Gastrocnemius medialis (tissue), 4 donors: Measurements from ENCODE around the gene SLC15A3. TPM values are rescaled to one million over a fixed set of nuclear protein-coding genes. Genes with fewer than 3 reads are reported as not detected.

Experiments
- ATAC-seq, 2 donors: fragments of 150-250 bp; one replicate each; pipeline ENCODE4 v1.9.1; 2016
- DNase-seq, 2 donors: peaks; one replicate each; pipeline ENCODE4 v3.0.0-alpha.2; 2019
- H3K27ac ChIP-seq, 4 donors: fragments of 200-600 bp; sonication (generic); 1 replicate in 1 of 4; 2 replicates in 3 of 4; pipeline ENCODE4 v1.5.1; 2016 to 2018; ENCODE audit warnings: mild to moderate bottlenecking in 2 of 4, moderate library complexity in 1 of 4
- H3K27me3 ChIP-seq, 3 donors: fragments of 200-600 bp; sonication (generic) in 2 of 3; 1 replicate in 1 of 3; 2 replicates in 2 of 3; pipeline versions ENCODE4 v1.5.1 to v1.6.0; 2016 to 2019; ENCODE audit warnings: mild to moderate bottlenecking in 1 of 3, moderate library complexity in 1 of 3
- H3K36me3 ChIP-seq, 2 donors: fragments of 200-600 bp; sonication (generic) in 1 of 2; one replicate each; pipeline ENCODE4 v1.5.1; 2017 to 2018
- H3K4me1 ChIP-seq, 2 donors: fragments of 200-600 bp; sonication (generic) in 1 of 2; one replicate each; pipeline ENCODE4 v1.5.1; 2016 to 2017; ENCODE audit warnings: mild to moderate bottlenecking in 2 of 2
- H3K4me3 ChIP-seq, 4 donors: fragments of 200-600 bp; sonication (generic) in 3 of 4; 1 replicate in 1 of 4; 2 replicates in 3 of 4; pipeline ENCODE4 v1.5.1; 2016 to 2019; ENCODE audit warnings: mild to moderate bottlenecking in 2 of 4
- H3K9me3 ChIP-seq, 3 donors: fragments of 200-600 bp; sonication (generic) in 2 of 3; 1 replicate in 1 of 3; 2 replicates in 2 of 3; pipeline ENCODE4 v1.5.1; 2016 to 2019
- POLR2A ChIP-seq, 2 donors: fragments of 450-650 bp; IDR thresholded peaks; one replicate each; pipeline ENCODE4 v1.6.1; 2017; ENCODE audit warnings: antibody characterized with exemption in 2 of 2, mild to moderate bottlenecking in 2 of 2, moderate library complexity in 2 of 2
- in situ Hi-C, 4 donors: fragments of 200-750 bp; cut with MboI; loops; one replicate each; pipeline versions ENCODE4 v1.15.0 to v1.8.0; 2017; ENCODE audit warnings: low sequenced_read_pairs in 4 of 4
- intact Hi-C: fragments of 100-400 bp; cut with DNase I; formaldehyde crosslinking; loops from one replicate; pipeline ENCODE4 v1.15.1; 2023; ENCODE audit warnings: low total_unique reads
- total RNA-seq, 4 donors: library from RNA; depleted of rRNA; stranded (reverse); fragments of >200 nt; gene quantifications; one replicate each; pipeline versions ENCODE4 v1.1.0 to v1.2.3, GENCODE V29; 2016
- TF ChIP-seq, protein P1 (sequence below), 5 experiments: fragments of 450-650 bp in 3 of 5; fragments of 200-600 bp in 2 of 5; sonication (generic) in 2 of 5; IDR thresholded peaks in 4 of 5; conservative IDR thresholded peaks in 1 of 5; 1 replicate in 4 of 5; 2 replicates in 1 of 5; pipeline ENCODE4 v1.5.1; 2016 to 2019; ENCODE audit warnings: antibody characterized with exemption in 5 of 5, mild to moderate bottlenecking in 3 of 5, moderate library complexity in 3 of 5

SLC15A3 gene
- total RNA-seq, 4 donors from 2014 or later: 2.8 to 6.9 (median 6.0) TPM

- TF ChIP-seq POLR2A (IDR thresholded peaks at IDR 0.05): no peak
- TF ChIP-seq, protein P1, sequence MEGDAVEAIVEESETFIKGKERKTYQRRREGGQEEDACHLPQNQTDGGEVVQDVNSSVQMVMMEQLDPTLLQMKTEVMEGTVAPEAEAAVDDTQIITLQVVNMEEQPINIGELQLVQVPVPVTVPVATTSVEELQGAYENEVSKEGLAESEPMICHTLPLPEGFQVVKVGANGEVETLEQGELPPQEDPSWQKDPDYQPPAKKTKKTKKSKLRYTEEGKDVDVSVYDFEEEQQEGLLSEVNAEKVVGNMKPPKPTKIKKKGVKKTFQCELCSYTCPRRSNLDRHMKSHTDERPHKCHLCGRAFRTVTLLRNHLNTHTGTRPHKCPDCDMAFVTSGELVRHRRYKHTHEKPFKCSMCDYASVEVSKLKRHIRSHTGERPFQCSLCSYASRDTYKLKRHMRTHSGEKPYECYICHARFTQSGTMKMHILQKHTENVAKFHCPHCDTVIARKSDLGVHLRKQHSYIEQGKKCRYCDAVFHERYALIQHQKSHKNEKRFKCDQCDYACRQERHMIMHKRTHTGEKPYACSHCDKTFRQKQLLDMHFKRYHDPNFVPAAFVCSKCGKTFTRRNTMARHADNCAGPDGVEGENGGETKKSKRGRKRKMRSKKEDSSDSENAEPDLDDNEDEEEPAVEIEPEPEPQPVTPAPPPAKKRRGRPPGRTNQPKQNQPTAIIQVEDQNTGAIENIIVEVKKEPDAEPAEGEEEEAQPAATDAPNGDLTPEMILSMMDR (IDR thresholded peaks at IDR 0.05 in 4 of 5, conservative IDR thresholded peaks at IDR 0.05 in 1 of 5): no peak
- Histone ChIP-seq H3K27ac (peak overlapping the region in 1 of 4 donors; percentile 84), H3K36me3 (no peaks in the 10 kb centered on the region), H3K27me3 (peaks cover 0 to 11% (median 0%) of the 10 kb centered on the region in 3 donors), H3K4me1 (no peaks in the 10 kb centered on the region), H3K9me3 (no peaks in the 10 kb centered on the region), H3K4me3 (no peak overlapping the region)
- in situ Hi-C loops (no loop called here), intact Hi-C loops (no loop called here)
- DNase-seq (no peak), ATAC-seq (no peak)
Measured at GRCh38 chr11:60953781-60954180, 1.8 kb upstream of the SLC15A3 start.

DNA sequence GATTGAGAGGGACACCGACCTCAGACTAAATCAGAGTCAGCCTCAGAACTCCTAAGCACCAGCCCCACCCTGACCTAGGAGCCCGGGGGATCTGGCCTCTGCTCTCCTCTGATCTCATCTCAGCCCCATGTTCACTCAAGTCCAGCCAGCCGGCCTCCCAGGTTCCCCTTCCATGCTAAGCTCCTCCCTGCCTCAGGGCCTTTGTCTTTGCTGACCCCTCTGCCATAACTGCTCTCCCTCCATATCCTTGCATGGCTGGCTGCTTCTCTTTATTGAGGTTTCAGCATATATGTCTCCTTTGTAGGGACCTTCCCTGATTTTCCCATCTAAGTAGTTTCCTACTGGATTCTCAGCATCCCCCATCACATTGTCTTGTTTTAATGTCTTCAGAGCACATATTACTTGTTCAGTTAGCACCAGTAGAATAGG, 780 bp upstream of the SLC15A3 start:
- Histone ChIP-seq H3K27ac (peak overlapping the region; percentile 71 to 84 (median 80)), H3K4me1 (no peaks in the 10 kb centered on the region), H3K4me3 (peak overlapping the region; percentile 46 to 72 (median 59)), H3K36me3 (no peaks in the 10 kb centered on the region), H3K27me3 (peaks cover 0 to 11% (median 0%) of the 10 kb centered on the region in 3 donors), H3K9me3 (no peaks in the 10 kb centered on the region)
- in situ Hi-C loops (no loop called here), intact Hi-C loops (no loop called here)
- TF ChIP-seq POLR2A (IDR thresholded peaks at IDR 0.05): no peak
- TF ChIP-seq, protein P1 (IDR thresholded peaks at IDR 0.05 in 4 of 5, conservative IDR thresholded peaks at IDR 0.05 in 1 of 5): no peak
- DNase-seq (no peak), ATAC-seq (no peak)

DNA sequence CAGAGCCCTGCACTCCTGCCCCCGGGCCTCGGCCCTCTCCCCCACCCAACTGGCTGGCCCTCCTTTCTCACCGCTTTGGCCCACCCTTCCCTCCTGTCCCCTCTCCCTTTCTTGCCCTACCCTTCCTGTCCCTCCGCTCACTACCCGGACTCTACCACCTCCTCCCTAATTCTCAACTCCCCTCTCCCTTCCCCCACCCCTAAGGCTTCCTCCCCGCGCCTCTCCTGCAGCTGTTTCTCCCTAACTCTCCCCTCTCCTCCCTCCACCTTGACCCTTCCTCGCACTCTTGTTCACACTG, 421 bp downstream of the SLC15A3 start:
- H3K27ac ChIP-seq: peak overlapping the region; percentile 71 to 84 (median 80)
- no peaks in the 10 kb centered on the region for H3K36me3 ChIP-seq
- DNase-seq: no peak
- TF ChIP-seq POLR2A (IDR thresholded peaks at IDR 0.05): no peak
- H3K9me3 ChIP-seq: no peaks in the 10 kb centered on the region
- in situ Hi-C loops (no loop called here), intact Hi-C loops (no loop called here)
- H3K4me3 ChIP-seq: peak overlapping the region; percentile 46 to 72 (median 59)
- H3K27me3 ChIP-seq: peaks cover 0 to 11% (median 0%) of the 10 kb centered on the region in 3 donors
- H3K4me1 ChIP-seq: no peaks in the 10 kb centered on the region
- peak; percentile 22 to 37 for ATAC-seq

- ATAC-seq: no peak
- Histone ChIP-seq H3K4me1 (no peaks in the 10 kb centered on the region), H3K27me3 (peaks cover 0 to 11% (median 0%) of the 10 kb centered on the region in 3 donors), H3K27ac (peak overlapping the region; percentile 71 to 84 (median 80)), H3K9me3 (no peaks in the 10 kb centered on the region), H3K4me3 (peak overlapping the region; percentile 46 to 72 (median 59)), H3K36me3 (no peaks in the 10 kb centered on the region)
- intact Hi-C loops (no loop called here), in situ Hi-C loops (no loop called here)
- no peak for DNase-seq
- TF ChIP-seq, protein P1 (IDR thresholded peaks at IDR 0.05 in 4 of 5, conservative IDR thresholded peaks at IDR 0.05 in 1 of 5): no peak
- no peak for TF ChIP-seq POLR2A (IDR thresholded peaks at IDR 0.05)
Measured at GRCh38 chr11:60950933-60951605, 907 bp downstream of the SLC15A3 start.

- no peaks in the 10 kb centered on the region for H3K9me3 ChIP-seq
- peak overlapping the region in 3 of 4 donors; percentile 7 to 62 (median 56) for H3K4me3 ChIP-seq
- ATAC-seq: no peak
- no peak for TF ChIP-seq POLR2A (IDR thresholded peaks at IDR 0.05)
- TF ChIP-seq, protein P1 (IDR thresholded peaks at IDR 0.05 in 4 of 5, conservative IDR thresholded peaks at IDR 0.05 in 1 of 5): no peak
- no peak overlapping the region for H3K27ac ChIP-seq
- H3K27me3 ChIP-seq: peaks cover 0 to 11% (median 0%) of the 10 kb centered on the region in 3 donors
- in situ Hi-C loops (no loop called here), intact Hi-C loops (no loop called here)
- no peak for DNase-seq
- no peaks in the 10 kb centered on the region for H3K4me1 ChIP-seq
- H3K36me3 ChIP-seq: no peaks in the 10 kb centered on the region
Measured at GRCh38 chr11:60950024-60950423, 2.0 kb downstream of the SLC15A3 start.
